GM19239 (cell line): ENCODE measurements around the gene CDH13.

Experiments
- DNase-seq: peaks from one replicate; pipeline ENCODE4 v3.0.0; 2011; ENCODE audit warnings: low spot score; ENCODE audit not compliant: insufficient read length
- FAIRE-seq: peaks from 2 replicates; lab custom pipeline; 2011; peaks lifted over from hg19 to GRCh38; lab: Jason Lieb, UNC

Gene CDH13

DNA sequence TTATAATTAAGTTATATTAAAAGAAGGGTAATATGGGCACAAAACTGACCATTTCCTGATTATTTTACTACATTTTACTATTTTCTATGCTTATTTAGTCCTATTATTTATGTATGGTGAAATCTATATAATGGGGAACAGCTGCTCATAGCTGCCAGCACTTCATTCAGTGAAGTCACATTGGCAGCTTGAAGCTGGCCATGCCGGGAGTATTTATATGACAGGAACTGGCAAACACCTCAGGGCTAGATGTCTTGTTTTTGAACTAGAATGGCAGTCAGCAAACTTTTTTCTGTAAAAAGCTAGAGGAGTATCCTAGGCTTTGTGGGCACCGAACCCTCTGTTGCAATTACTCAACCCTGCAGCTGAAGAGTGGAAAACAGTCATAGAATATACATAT is 104.1 kb downstream of the CDH13 start:
- DNase-seq (no peak), FAIRE-seq (no peak)

DNA sequence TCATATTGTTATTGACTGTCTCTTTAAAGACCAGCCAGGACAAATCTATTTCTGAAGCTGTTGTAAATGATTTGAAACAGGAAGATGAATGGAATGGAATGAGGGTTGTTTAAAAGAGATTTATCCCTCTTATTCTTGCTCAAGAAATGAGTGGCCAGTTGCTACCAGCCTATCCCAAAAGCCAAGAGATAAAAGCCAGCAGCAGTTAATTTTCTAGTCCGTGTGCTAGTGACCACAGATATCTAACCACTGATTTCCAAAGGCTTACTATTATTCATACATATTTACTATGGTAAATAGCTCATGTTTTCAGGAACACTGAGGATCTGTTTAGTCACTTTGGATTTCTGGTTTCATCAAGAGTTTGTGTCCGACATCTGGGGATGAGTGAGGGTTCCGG is 105.7 kb downstream of the CDH13 start:
- no peak for FAIRE-seq
- DNase-seq = no peak

DNA sequence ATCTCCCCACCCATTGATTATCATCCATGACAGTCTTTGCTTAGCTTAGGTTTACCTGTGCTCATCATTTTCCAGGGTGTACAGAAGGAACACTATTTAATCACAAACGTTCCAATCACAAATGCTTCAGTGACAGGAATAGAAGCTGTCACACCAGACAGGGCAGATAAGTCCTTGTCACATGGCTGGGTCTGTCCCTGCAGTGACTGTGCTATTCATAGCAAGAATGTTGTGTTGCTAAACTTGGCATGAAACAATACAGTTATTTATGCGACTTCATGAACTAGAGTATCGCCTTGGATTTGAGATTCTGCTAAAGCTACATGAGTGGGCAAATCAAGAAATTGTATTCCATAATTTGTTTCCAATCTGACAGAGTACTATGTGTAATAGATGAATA is 108.4 kb downstream of the CDH13 start:
- FAIRE-seq (no peak), DNase-seq (no peak)

DNA sequence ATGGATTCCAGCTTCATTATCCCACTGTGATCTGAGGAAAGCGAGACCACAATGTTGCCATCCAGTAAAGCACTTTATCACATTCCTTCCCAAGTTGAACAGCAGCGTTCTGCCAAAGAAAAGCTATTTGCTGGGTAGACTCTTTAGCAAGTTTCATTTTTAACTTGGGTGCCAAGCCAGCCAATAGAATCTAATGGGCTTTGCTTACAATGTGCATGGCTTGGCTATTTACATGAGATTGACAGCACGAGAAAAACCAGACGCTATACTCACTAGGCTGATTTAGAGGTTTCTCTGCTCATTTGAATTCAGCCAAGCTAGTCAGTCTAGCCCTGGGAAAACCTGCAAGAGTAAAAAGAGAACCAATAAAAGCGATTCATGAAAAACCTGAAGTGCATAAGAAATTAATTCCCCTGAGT is 108.9 kb downstream of the CDH13 start:
- no peak for DNase-seq
- FAIRE-seq = no peak

DNA sequence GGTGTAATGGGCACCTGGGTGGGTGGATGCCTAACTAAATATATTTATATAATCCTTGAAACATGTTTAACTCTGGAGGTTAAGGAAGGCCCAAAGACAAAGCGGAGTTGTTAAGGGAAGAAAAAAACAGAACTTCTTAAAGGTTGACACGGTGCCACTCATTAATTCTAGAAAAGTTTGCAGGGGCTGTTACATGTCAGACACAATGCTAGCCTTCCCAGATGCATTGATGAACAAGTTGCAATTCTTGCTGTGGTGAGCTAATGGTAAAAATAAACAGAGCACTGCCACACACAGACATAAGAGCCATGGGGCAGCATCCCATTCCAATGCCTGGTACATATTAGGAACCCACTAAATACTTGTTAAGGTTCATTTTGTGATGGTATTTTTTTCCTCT is 109.5 kb downstream of the CDH13 start:
- no peak for FAIRE-seq
- no peak for DNase-seq

DNA sequence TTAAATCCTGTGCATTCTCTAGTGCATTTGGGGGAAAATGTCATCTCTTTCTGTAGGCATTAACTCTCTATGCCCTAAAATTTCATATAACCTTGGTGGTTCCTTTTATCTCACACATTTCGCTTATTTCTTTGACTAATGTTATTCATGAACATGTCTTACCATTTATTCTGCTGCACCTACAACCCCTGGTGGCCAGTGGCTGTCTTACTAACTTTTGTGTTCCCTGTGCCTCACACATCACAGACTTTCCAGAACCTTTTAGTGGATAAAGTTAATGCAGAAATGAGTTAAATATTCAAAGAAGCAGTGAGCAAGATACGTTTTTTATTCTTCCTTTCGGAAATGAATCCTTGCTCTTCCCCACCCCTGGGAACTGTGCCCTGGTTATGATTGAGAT is 111.9 kb downstream of the CDH13 start:
- FAIRE-seq = no peak
- DNase-seq = no peak

DNA sequence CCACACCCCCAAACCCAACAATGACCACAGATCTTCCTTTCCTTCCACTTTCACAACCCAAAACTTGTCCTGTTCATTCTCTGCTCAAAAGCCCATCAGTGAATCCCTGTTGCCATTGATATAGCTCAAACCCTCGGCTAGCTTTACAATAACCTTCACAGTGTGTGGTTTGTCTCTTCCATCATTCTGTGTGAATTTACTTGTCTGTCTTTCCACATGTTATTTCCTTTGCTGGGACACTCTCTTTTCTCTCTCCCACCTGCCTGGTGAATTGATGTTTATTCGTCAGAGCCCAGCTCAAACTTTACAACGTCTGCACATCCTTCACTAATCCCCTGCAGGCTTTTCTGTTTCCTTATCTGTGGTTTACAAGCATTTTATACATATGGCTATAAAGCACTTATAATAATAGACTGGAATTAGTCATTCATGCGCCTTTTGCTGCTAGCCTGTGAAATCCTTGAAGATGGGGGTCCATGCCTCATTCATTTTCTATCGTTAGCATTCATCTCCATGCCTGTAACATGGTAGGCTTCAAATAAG is 114.4 kb downstream of the CDH13 start:
- DNase-seq (no peak), FAIRE-seq (no peak)

DNA sequence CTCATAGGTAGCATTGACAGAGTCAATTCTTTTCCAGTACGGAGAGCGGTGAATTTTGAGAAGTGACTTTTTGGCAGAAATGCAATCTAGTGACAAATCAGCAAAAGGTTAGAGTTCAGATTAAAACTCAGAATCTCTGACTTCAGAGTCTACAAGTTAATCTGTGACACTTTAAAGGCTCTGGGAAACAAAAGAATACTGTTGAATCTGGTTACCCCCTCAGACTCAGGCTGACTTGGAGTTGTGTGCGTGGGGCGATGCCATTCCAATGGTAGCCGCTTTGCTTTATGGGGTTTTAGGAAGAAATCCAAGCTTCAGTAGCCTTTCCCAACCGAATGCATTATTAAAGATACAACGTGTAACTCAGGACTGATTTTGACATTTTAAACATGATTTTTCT is 118.2 kb downstream of the CDH13 start:
- no peak for DNase-seq
- no peak for FAIRE-seq

DNA sequence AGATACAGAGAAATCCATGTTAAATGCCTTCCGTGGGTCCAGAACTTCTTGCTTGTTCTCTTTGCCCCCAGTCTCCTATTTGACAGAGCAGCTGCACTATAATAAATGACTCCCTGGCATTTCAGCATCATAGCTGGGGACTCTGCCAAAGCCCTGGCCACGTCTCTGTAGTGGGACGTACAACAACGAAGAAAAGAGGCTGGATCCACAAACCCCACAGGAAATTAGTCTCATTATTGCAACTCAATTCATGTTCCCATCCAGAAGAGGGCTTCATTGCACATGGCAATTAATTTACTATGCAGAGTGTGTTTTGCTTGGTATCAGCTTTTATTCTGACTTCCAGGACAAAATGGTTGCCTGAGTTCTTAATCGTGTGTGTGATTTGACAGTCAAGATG is 121.3 kb downstream of the CDH13 start:
- FAIRE-seq = no peak
- DNase-seq = no peak

DNA sequence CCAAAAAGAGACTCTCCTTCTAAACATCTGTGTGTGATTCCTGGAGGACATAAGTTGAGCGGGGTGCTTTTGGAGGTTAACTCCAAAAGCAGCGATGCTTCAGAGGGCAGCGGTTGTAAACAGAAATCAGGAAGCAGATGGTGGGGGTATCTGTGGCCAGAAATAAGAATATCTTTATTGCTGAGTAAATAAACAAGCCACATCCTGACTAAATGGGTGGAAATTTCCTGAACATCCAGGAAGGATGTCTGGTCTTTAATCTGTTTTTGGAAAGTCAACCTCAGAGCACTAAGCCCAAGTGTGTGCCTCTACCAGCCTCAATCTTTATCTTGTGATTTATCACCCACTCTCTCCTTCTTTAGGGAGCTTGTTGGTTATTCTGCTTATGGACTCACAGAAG is 123.3 kb downstream of the CDH13 start:
- FAIRE-seq (no peak), DNase-seq (no peak)

DNA sequence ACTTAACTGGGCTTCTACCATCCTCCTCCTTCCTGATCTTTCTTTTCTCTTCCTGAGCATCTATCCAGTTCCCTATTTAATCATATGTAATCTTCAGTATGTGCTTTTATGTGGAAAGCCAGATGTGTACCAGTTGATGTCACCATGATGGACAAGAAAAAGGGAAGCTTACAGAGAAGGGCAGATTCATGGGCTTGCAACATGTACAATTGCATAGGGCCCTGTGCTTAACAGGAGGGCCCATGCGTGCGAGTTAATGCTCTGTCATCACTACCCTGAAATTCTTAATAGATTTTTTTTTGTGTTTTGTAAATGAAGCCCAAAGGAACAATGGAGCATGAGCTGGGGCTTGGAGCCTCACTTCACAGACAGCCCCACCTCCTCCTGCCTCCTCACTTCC is 124.3 kb downstream of the CDH13 start:
- FAIRE-seq (no peak), DNase-seq (no peak)

DNA sequence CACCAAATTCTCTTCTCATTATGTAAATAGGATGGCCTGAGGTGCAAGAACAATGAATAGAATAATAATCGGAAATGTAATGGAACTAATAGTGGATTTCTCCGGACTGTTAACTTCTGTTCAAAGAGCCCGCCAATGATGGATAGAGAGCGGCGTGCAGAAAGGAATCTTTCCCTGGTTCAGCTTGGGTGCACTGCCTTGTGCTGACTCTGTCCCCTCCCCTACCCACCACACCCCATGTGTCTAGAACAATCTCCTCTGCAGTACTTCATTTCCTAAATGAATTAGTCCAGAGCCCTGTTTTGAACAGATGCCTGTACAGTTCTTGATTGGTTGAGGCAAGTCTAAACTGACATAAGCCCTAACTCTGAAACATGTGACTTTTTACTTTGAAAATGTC is 125.4 kb downstream of the CDH13 start:
- FAIRE-seq (no peak), DNase-seq (no peak)

DNA sequence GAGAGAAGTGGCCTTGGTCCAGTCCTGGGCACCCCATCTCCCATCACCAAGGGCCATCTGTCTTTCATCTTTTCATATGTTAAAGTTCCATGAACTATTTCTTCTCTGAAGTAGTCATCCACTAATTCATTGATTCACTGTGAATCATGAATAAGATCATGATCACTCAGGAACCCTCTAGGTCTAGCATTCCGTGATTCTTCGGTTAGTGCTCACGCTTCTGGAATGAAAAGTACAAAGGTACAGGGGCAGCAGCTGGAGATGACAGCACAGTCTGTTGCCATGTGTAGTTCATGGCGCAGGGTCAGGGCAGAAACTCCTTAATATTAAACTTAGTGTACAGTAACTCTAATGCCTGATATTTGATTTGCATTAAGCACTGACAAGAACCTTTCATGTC is 127.1 kb downstream of the CDH13 start:
- FAIRE-seq (no peak), DNase-seq (no peak)

DNA sequence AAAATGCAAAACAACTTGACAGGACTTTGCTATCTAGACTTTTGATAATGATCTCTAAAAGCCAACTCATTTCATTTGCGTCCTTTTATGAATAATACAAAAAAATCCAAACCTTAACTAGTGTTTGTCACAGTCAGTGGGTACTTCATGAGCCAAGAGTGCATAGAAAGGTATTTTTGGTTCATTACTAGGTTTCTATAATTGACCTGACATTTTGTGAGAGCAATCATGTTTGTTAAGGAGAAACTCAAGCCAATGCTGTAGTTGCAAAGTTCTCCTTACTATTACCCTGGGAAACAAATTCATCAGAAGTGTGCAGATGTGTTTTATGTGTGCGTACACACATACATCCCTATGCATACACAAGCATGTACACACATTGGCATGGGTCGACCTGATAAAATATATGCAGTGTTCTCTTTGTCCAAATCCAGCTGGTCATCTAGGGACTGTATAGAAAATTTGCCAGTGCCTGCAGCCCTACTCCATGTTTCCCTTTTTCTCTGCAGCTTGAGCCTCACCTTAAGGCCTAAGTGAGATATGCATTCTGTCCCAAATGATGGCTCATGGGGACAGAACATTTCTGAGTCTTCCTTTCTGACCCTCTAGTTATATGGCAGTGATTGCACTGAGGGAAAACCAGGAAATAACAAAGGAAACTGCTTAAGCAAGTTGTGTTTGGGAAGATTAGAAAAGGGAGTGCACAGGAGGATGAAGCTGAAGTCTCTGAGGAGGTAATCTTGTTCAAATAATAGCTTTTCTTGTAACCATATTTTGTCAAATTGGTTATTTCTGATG is 128.1 kb downstream of the CDH13 start:
- DNase-seq (no peak), FAIRE-seq (no peak)

DNA sequence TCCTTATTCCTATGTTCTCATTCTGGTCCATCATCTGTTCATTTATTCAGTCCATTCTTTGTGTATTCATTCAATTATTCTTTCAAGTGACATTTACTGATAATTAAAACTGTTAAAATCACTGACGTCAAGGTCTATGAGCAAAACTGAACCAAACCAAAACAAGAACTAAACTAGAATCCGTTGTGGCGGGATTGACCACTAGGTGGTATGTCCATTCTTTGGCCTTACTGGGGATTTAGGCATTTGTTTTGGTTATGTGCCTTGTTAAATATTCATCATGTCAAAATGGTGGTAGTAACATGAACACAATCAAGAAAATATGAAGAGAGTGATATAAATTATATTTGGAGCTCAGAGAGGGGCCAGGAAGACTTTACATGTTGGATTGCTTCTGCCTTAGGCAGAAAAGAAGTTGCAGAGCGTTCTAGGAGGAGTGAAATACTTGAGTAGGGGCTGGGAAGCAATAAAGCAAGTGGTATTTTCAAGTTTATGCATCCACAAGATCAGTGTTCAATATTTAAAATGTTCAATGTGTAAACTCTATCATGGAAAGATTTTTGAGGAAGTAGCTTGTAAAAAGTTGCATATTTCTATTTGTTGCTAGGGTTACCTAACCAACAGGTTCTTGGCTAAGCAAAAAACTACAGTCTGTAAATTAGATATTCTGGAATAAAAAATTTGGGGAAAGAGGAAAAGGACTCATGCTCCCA is 129.0 kb downstream of the CDH13 start:
- FAIRE-seq = no peak
- no peak for DNase-seq

DNA sequence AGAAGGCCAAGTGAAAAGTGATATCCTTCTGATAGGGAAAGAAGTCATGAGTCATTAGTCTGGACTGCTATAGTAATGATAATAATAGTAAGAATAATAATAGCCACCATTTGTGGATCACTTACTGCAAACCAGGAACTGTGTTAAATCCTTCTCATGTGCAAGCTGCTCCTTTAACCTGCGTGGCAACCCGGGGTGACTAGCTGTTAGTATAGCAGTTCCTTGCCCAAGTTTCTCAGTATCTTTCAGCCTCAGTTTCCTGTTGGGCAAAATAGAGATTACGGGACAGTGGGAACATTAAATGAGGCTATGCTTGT is 129.5 kb downstream of the CDH13 start:
- no peak for FAIRE-seq

DNA sequence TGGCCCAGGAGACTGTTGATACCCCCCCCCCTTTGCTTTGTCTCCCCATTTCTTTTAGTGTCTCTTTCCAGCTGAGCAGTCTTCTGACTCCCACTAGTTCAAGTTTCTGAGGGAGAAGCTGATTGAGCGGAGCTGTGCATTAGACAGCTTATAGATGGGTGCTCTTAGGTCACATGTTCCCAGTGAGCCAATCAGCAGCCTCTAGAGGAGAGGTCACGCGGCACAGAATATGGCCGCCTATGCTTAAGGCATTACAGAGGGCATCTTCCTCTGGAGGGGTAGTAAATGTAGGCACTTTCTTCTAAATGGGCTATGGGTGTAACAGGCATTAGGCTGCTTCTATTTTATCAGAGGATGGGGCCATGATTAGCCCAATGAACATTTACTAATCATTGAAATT is 131.6 kb downstream of the CDH13 start:
- FAIRE-seq (no peak), DNase-seq (no peak)

More for the DNA sequence above, 129.5 kb downstream of the CDH13 start:
- no peak for DNase-seq

DNA sequence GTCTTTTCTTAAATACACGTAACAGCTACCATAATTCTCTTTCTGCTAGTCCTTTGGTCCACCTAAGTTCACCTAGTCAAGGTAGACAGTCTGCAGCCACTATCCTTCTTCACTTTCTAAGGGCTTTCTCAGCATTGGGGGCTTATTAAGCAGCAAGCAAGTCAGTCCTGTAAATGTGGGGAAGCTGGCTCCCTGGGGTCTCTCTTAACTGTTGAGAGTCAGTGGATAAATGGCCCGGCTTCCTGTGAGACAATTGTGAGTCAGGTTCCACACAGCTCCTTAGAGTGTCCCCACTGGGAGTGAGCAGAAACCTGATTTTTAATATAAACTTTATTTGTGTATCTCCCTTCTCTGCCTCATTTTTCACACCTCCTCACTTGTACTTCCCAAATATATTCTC is 132.1 kb downstream of the CDH13 start:
- DNase-seq (no peak), FAIRE-seq (no peak)

DNA sequence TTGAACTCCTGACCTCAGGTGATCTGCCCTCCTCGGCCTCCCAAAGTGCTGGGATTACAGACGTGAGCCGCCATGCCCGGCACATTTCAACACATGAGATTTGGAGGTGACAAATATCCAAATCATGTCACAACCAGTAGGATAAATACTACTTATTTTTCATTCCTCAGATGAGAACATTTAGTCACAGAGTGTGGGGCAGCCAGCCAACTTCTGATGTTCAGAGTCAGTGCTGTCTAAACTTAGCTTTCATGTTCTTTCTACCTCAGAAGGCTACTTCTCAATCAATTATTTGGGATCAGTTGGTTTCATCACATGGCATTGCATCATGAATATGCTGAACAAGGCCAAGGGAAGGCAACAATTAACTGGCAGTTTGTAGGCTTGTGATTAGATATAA is 134.5 kb downstream of the CDH13 start:
- FAIRE-seq (no peak), DNase-seq (no peak)

DNA sequence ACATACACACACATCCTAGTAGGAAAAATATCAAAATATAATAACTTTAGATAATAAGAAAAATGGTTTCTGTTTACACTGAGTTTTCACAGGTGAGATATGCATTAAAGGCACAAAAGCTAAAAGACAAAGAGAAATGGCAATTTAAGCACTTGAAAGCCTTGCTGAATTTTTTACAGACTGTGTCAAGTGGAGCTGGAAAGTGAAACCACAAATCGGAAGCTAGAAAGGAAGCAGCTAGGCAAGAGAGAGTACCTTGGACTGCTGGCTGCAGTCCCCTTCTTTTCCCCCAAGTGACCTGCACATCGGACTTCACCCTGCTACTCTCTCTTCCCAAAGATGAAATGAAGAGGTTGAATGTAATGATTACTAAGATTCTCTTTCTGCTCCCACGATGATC is 135.1 kb downstream of the CDH13 start:
- DNase-seq = no peak
- FAIRE-seq = no peak

DNA sequence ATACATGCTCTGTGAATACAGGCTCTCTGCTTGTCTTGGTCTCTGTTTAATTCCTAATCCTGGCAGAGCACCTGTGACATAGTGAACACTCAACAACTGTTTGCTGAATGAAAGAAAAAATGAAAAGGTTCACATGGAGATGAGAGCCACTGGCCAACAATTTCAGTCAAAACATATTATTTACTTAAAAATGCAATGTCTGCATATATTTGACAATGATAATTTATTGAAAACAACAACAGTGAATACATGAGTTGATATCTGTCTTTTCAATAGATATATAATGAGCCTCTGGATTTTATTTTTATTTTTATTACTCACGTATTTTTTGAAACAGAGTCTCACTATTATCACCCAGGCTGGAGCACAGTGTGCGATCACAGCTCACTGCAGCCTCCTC is 136.6 kb downstream of the CDH13 start:
- FAIRE-seq (no peak), DNase-seq (no peak)

DNA sequence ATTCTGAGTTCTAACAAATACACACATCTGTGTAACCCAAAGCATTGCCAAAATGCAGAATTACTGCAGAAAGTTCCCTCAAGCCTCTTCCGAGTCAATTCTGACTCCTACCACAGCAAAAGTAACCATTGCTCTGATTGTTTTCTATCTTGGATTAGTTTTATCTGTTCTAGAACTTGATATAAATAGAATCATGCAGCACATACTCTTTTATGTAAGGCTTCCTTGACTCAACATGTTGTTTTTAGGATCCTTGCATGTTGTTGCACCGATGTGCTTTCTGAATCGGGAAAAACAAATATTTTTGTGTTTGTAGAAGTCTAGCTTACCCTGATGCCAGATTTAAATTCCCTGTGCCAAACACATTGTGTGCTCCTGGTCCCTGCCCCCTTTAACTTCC is 140.4 kb downstream of the CDH13 start:
- FAIRE-seq (no peak), DNase-seq (no peak)
